ENCODE results near the gene NCS1.
A peak's percentile ranks its signal among the peaks of the same experiment; 100 is the strongest.

NCS1 gene

GRCh38 chr9:130241198-130241535 is 69.0 kb downstream of the NCS1 start:
- DNase-seq (ENCODE audit: low spot score), result no peak
- in situ Hi-C loops (cut with MboI; ENCODE audit: low pct_unique_long_range_greater_than_20kb, low sequenced_read_pairs, unreplicated experiment), result no loop called here
- no peak for TF ChIP-seq CTCF (IDR thresholded peaks at IDR 0.05; ENCODE audit: extremely low read depth, insufficient read depth, missing control alignments)

- TF ChIP-seq CTCF (IDR thresholded peaks at IDR 0.05; ENCODE audit: extremely low read depth, insufficient read depth, missing control alignments), result no peak
- in situ Hi-C loops (cut with MboI; ENCODE audit: low pct_unique_long_range_greater_than_20kb, low sequenced_read_pairs, unreplicated experiment), result no loop called here
Measured at GRCh38 chr9:130242270-130243014, 70.2 kb downstream of the NCS1 start.

GRCh38 chr9:130243015-130243881 is 71.0 kb downstream of the NCS1 start:
- in situ Hi-C loops (cut with MboI; ENCODE audit: low pct_unique_long_range_greater_than_20kb, low sequenced_read_pairs, unreplicated experiment), result no loop called here
- TF ChIP-seq CTCF (IDR thresholded peaks at IDR 0.05; ENCODE audit: extremely low read depth, insufficient read depth, missing control alignments), result peak; percentile 95
- peak; percentile 85 for DNase-seq (ENCODE audit: low spot score)

More at GRCh38 chr9:130242270-130243014, 70.2 kb downstream of the NCS1 start:
- no peak for DNase-seq (ENCODE audit: low spot score)

DNA sequence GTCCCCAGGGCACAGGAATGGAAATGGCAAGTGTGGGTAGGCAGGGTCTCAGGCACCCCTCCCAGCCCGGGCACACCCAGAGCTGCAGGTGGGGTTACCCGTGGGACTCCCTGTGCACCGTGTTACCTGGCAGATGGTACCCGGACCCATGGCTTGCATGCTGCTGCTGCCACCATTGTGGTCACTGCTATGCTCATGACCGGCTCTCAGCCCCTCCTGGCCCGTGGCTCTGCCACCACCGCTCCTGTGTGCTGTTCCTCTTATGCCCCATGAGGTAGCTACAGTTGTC is 71.6 kb downstream of the NCS1 start:
- no peak for TF ChIP-seq CTCF (IDR thresholded peaks at IDR 0.05; ENCODE audit: extremely low read depth, insufficient read depth, missing control alignments)
- in situ Hi-C loops (cut with MboI; ENCODE audit: low pct_unique_long_range_greater_than_20kb, low sequenced_read_pairs, unreplicated experiment), result no loop called here
- DNase-seq (ENCODE audit: low spot score), result no peak

DNA sequence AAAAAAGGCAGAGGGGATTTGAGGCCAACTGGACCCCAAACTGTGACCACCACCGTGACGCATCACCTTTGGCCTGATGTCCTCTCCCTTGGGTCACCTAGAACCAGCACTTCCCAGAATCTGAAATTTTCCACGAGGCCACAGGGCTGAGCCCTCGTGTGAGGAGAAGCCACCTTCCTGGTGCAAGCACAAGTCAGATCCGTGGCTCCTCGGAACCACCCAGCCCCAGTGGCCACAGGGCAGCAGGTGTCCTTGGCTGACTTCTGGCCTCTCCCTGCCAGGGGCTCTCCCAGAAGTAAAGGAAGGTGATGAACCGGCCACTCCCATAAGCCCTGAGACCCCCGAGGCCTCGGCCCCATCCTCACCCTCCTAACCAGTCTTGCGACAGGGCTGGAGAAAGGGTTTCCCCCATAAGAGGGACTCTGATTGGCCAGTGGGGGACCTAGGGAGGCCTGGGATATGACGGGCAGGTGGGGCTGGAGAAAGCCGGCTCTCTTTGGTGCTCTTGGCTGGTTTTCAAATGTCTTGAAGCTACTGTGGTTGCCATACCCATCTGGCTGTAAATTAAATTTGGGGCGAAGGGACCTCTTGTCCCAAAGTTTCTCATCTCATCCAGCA is 72.5 kb downstream of the NCS1 start:
- in situ Hi-C loops (cut with MboI; ENCODE audit: low pct_unique_long_range_greater_than_20kb, low sequenced_read_pairs, unreplicated experiment), result no loop called here
- TF ChIP-seq CTCF (IDR thresholded peaks at IDR 0.05; ENCODE audit: extremely low read depth, insufficient read depth, missing control alignments), result no peak
- DNase-seq (ENCODE audit: low spot score), result no peak

- no peak for TF ChIP-seq CTCF (IDR thresholded peaks at IDR 0.05; ENCODE audit: extremely low read depth, insufficient read depth, missing control alignments)
- DNase-seq (ENCODE audit: low spot score), result no peak
- in situ Hi-C loops (cut with MboI; ENCODE audit: low pct_unique_long_range_greater_than_20kb, low sequenced_read_pairs, unreplicated experiment), result no loop called here
Measured at GRCh38 chr9:130245474-130245873, 73.3 kb downstream of the NCS1 start.

Measured in GM13977 (cell line).